Nephron (organoid): ENCODE data around the gene COQ10B.
"Not testable (repeated sequence)": the region's sequence is repeated elsewhere in the genome, so short reads cannot be mapped to it uniquely, and the experiment has no call there.

Experiments
- H3K27ac Mint-ChIP-seq, 3 experiments: 2 replicates each; pipeline ENCODE4 v1.8.0; 2020; ENCODE audit warnings: mixed read lengths in 3 of 3, mild to moderate bottlenecking in 2 of 3, moderate library complexity in 1 of 3
- H3K27me3 Mint-ChIP-seq: 2 replicates; pipeline ENCODE4 v1.8.0; 2021; ENCODE audit warnings: low read depth, mild to moderate bottlenecking, moderate library complexity, mixed read lengths
- H3K36me3 Mint-ChIP-seq: 2 replicates; pipeline ENCODE4 v1.8.0; 2020; ENCODE audit warnings: low read depth, mixed read lengths
- H3K4me1 Mint-ChIP-seq: 2 replicates; pipeline ENCODE4 v1.8.0; 2020; ENCODE audit warnings: mixed read lengths
- H3K4me3 Mint-ChIP-seq, 3 experiments: 2 replicates each; pipeline ENCODE4 v1.8.0; 2020; ENCODE audit warnings: mild to moderate bottlenecking in 3 of 3, mixed read lengths in 3 of 3, moderate library complexity in 2 of 3
- H3K9me3 Mint-ChIP-seq: 2 replicates; pipeline ENCODE4 v1.8.0; 2020; ENCODE audit warnings: mixed read lengths
- CTCF ChIP-seq, 3 experiments: fragments of 200-600 bp; sonication (generic); IDR thresholded peaks; one replicate each; pipeline ENCODE4 v1.5.0; 2021; ENCODE audit warnings: antibody characterized with exemption in 3 of 3; ENCODE audit not compliant: unreplicated experiment in 3 of 3

COQ10B gene

GRCh38 chr2:197472166-197472565 lies 18.8 kb downstream of the COQ10B start:
- no peak overlapping the region for H3K27ac Mint-ChIP-seq
- no peak for TF ChIP-seq CTCF (IDR thresholded peaks at IDR 0.05; ENCODE audit: unreplicated experiment in 3 of 3)
- peaks cover 39% of the 10 kb centered on the region for H3K36me3 Mint-ChIP-seq
- no peaks in the 10 kb centered on the region for H3K4me1 Mint-ChIP-seq
- H3K9me3 Mint-ChIP-seq, result no peaks in the 10 kb centered on the region
- H3K27me3 Mint-ChIP-seq, result no peaks in the 10 kb centered on the region
- no peak overlapping the region for H3K4me3 Mint-ChIP-seq

GRCh38 chr2:197477797-197478196 lies 24.4 kb downstream of the COQ10B start:
- H3K9me3 Mint-ChIP-seq, result no peaks in the 10 kb centered on the region
- no peak for TF ChIP-seq CTCF (IDR thresholded peaks at IDR 0.05; ENCODE audit: unreplicated experiment in 3 of 3)

GRCh38 chr2:197480165-197481036 lies 27.0 kb downstream of the COQ10B start:
- H3K9me3 Mint-ChIP-seq, result peaks cover 2% of the 10 kb centered on the region
- H3K27ac Mint-ChIP-seq, result no peak overlapping the region
- TF ChIP-seq CTCF (IDR thresholded peaks at IDR 0.05; ENCODE audit: unreplicated experiment in 3 of 3), result no peak
- H3K4me3 Mint-ChIP-seq, result no peak overlapping the region
- H3K36me3 Mint-ChIP-seq, result peaks cover 39% of the 10 kb centered on the region
- no peaks in the 10 kb centered on the region for H3K4me1 Mint-ChIP-seq
- no peaks in the 10 kb centered on the region for H3K27me3 Mint-ChIP-seq

More at GRCh38 chr2:197477797-197478196, 24.4 kb downstream of the COQ10B start:
- Mint-ChIP-seq H3K27ac (no peak overlapping the region), H3K4me3 (no peak overlapping the region), H3K36me3 (peaks cover 33% of the 10 kb centered on the region), H3K4me1 (no peaks in the 10 kb centered on the region), H3K27me3 (no peaks in the 10 kb centered on the region)

GRCh38 chr2:197484248-197484647 lies 30.9 kb downstream of the COQ10B start:
- not testable (repeated sequence) for H3K4me3 Mint-ChIP-seq, H3K27ac Mint-ChIP-seq

GRCh38 chr2:197486175-197486574 lies 32.8 kb downstream of the COQ10B start:
- peaks cover 2% of the 10 kb centered on the region for H3K9me3 Mint-ChIP-seq
- no peak overlapping the region for H3K27ac Mint-ChIP-seq
- peaks cover 63% of the 10 kb centered on the region for H3K36me3 Mint-ChIP-seq
- H3K27me3 Mint-ChIP-seq, result no peaks in the 10 kb centered on the region
- H3K4me3 Mint-ChIP-seq, result no peak overlapping the region
- H3K4me1 Mint-ChIP-seq, result no peaks in the 10 kb centered on the region
- no peak for TF ChIP-seq CTCF (IDR thresholded peaks at IDR 0.05; ENCODE audit: unreplicated experiment in 3 of 3)

More at GRCh38 chr2:197484248-197484647, 30.9 kb downstream of the COQ10B start:
- H3K4me1 Mint-ChIP-seq, H3K9me3 Mint-ChIP-seq, H3K27me3 Mint-ChIP-seq: not testable (repeated sequence)
- peaks cover 52% of the 10 kb centered on the region for H3K36me3 Mint-ChIP-seq

- Mint-ChIP-seq H3K9me3 (peaks cover 2% of the 10 kb centered on the region), H3K36me3 (peaks cover 71% of the 10 kb centered on the region), H3K4me1 (no peaks in the 10 kb centered on the region), H3K4me3 (no peak overlapping the region), H3K27ac (no peak overlapping the region), H3K27me3 (no peaks in the 10 kb centered on the region)
- TF ChIP-seq CTCF (IDR thresholded peaks at IDR 0.05; ENCODE audit: unreplicated experiment in 3 of 3), result no peak
Observed at GRCh38 chr2:197487385-197487784, 34.0 kb downstream of the COQ10B start.
